ENCODE measurements around the gene PGAP6.

- no peak for TF ChIP-seq CTCF (IDR thresholded peaks at IDR 0.05)
- TF ChIP-seq POLR2A (IDR thresholded peaks at IDR 0.05), result no peak
Observed at GRCh38 chr16:360698-361336, 21.0 kb downstream of the PGAP6 start.
